Epithelial cell of prostate (primary cell): ENCODE data around the gene EDA.

Experiments
- DNase-seq: peaks from one replicate; pipeline ENCODE4 v3.0.0-alpha.2; 2011; ENCODE audit warnings: low read depth, low spot score
- H3K27ac ChIP-seq: fragments of 450-650 bp; 2 replicates; pipeline ENCODE4 v1.5.1; 2017; ENCODE audit warnings: mild to moderate bottlenecking

EDA gene

DNA sequence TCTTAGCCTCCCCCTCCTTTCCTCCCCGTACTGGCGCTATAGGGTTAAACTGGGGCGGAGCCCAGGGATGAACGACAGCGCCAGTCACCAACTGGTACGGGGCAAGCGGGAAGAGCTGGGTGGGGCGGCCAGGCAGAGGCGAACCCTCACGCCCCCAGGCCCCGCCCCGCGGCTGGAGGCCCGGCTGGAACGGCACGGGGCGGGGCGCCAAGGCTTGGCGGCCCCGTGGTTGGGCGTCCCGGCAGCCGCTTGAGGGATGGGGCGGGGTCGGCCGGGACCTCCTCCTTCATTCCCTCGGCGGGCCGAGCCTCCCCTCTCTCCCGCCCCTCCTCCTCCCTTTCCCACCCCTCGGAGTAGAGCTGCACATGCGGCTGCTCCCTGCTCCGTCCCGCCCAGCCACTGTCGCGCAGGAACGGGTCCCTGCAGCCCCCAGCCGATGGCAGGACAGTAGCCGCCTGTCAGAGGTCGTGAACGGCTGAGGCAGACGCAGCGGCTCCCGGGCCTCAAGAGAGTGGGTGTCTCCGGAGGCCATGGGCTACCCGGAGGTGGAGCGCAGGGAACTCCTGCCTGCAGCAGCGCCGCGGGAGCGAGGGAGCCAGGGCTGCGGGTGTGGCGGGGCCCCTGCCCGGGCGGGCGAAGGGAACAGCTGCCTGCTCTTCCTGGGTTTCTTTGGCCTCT lies at the start of gene EDA:
EDA (plus strand) TSS at position 335 of the 678 bp plus-strand sequence.
- DNase-seq, result peak; percentile 24
- no peak within 1 kb of the TSS for H3K27ac ChIP-seq

DNA sequence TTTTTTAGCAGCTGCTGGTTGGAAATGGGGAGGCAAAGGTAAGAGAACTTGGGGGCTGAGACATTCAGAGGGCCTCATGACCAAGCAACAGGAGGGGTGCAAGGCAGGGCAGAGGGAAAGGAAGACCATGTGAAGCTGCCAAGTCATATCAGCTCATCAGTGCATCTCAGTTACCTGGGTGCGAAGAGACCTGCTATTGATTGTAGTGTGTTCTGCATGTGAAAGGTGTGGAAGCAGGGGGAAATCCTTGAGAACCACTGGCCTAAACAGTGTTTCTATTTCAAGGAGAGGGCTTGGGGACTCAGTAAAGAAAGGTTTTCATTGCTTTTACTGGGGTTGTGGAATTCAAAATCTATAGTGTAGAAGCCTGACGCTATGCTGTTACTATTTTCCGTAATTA lies 47.1 kb upstream of the EDA start:
- DNase-seq, result no peak
- no peak overlapping the region for H3K27ac ChIP-seq

DNA sequence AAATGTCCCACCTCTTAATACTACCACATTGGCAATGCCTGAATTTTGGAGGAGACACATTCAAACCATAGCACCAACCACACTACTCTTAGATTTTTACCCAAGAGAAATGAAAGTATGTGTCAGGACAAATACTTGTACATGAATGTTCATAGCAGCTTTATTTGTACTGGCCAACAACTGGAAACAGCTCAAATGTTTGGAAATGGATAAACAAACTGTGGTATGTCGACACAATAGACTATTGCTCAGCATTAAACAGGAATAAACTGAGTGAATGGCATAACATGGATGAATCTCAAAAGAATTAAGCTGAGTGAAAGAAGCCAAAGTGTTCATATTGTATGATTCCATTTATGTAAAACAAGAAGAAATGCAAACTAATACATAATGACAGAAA lies 18.5 kb upstream of the EDA start:
- H3K27ac ChIP-seq, result no peak overlapping the region
- DNase-seq, result no peak

DNA sequence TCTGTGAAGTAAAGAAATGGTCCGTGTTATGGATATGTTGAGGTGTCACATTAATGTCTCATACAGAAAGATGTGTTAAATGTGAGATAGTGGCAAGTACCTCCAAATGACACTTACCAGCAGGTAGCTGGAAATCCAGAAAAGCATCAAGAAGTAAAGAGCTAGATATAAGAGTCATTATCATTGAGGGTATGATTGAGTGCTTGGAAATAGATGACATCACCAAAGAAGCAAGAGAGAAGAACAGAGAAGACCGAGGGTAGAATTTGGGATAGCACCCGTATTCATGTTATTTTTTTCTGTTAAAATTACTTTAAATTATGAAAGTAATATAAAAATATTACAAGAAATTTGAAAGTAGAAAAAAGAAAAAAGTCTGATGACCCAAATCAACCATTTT lies 15.7 kb upstream of the EDA start:
- no peak overlapping the region for H3K27ac ChIP-seq
- no peak for DNase-seq

DNA sequence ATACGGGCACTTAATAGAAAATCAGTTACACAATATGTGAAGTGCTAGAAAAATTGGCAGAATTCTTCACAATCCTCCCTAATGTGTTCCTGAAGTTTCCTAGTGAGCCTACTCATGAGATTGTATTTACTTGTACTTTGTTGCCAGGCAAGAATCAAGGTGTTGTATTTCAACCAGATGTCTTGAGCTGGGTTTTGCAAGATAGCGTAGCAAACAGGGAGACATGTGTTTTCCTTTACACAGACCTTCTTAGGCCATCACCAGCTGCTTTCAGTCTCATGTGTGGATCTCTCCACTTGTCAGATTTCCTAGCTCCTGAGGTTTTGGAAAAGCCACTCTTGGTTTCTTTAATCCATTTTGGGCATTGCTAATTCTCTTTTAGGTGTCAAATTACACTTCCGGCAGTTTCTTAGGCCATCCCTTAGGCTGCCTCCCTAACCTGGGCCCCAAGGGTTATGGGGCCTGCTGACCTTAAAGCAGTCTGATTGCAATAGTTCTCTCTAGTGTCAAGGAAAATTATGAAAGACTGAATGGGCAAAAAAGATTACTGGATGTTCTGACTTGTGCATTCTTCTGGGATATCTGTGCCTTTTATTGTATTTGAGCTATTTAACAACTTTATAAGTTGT lies 12.2 kb upstream of the EDA start:
- DNase-seq, result no peak

DNA sequence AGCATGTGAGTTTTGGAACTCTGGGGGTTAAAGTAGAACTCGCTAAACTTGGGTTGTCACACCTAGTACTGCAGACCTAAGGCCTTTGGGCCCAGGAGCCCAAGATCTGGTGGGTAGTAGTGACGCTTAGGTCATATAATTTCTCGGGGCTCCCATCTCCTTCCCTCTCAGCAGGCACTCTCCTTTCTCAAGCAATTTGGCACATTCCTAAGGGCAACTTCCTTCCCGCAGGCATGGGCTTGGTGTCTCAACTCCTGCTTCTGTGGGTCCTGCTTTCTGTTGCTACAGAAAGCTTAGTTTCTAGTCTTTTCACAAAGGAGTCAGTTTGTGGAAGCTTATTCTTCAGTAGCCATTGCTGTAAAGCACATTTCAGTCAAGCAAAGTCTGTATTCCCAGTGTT lies 10.4 kb upstream of the EDA start:
- no peak for DNase-seq
- no peak overlapping the region for H3K27ac ChIP-seq

More for the DNA sequence above, 12.2 kb upstream of the EDA start:
- no peak overlapping the region for H3K27ac ChIP-seq

DNA sequence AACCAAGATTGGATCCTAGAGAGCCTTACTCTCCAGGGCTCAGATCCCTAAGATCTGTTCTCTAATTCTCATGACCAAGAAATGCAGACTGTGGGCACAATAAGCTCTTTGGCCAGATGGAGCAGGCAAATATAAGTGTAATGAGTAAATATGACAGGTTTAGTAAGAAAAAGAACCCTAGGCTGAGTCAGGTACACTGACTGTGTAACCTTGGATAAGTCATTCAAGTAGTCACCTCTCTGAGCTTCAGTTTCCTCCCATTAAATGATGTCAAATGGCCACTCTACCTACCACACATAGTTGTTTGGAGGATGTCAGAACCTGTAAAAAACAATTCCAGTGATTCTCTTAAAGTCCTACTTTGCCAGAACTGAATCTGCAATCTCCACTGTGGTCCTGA lies 8.3 kb upstream of the EDA start:
- DNase-seq, result no peak
- no peak overlapping the region for H3K27ac ChIP-seq

DNA sequence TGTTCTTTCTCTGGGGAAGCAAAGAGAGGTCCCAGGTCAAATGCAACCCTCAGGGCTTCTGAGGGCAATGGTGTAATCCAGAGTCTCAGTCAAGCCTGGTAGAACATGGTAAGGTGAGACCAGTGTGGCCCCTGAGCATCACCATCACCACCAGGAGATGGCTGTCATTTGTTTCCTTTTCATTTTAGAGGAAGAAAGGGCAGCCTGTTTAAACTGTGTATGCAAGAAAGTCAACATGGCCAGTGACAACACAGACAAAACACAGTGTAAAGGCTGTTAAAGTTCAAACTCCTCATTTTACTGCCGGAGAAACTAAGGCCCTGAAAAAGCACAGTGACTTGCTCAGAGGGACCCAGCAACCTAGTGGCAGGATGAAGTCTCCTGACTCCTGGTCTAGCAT lies 2.0 kb upstream of the EDA start:
- H3K27ac ChIP-seq, result no peak overlapping the region
- no peak for DNase-seq

DNA sequence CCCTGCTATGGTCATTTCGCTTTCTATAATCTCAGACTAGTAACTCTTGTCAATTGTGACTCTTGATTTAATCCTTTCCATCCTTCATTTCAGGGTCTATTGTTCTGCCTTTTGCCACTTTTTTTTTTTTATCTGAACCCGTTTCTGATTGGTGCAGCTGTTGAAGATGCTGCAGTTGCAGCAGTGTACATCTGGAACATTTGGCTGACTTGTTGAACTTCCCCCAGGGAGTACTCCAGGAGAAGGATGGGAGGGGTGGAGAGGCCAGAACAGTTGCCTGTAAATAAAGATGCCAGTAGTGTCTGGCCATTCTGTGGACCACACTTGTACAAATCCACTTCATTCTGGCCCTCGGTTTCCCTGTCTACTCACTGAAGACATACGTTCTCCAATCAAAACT lies 1.0 kb upstream of the EDA start:
- no peak for DNase-seq
- H3K27ac ChIP-seq, result no peak overlapping the region

DNA sequence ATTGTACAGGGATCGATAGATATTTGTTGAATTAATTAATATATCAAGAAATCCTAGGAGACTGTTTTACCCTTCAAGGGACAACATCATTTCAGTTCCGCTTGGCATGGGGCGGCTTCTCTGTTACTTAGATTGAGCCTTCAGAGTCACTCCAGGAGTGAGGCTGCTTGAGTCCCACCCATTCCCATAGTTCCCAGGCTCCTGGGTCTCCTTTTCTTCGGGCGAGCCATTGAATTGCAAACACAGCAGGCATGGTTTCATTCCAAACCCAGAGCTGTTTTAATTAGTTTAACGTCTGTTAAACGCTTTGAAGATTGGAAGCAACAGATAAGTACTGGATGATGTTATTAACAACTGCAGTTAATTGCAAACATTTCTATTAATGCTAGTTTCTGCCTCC lies 571 bp upstream of the EDA start:
- no peak for DNase-seq
- H3K27ac ChIP-seq, result no peak overlapping the region

DNA sequence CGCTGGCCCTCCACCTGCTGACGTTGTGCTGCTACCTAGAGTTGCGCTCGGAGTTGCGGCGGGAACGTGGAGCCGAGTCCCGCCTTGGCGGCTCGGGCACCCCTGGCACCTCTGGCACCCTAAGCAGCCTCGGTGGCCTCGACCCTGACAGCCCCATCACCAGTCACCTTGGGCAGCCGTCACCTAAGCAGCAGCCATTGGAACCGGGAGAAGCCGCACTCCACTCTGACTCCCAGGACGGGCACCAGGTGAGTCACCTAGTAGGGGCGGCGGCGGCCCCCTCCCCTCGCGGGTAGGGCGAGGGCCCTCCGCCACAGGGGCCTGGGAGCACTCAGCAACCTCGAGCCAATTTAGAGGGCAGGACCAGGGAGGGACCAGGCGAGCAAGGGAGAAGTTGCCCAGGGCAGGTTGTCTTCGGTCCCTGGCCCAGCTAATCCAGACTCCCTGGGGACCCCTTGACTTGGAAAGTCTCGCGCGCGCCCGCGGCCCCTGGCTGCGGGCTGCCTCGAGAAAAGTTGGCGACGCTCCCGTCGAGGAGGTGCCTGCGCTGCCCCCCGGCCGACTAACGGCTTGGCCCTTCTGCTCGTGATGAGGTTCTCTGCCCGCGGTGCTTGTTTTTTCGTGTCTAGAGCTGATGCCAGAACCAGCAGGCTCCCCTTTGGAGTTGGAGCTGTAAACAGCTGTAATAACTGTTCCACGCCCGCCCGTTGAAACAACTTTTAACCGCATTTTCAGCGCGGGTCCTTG lies 717 bp downstream of the EDA start:
- no peak for DNase-seq

DNA sequence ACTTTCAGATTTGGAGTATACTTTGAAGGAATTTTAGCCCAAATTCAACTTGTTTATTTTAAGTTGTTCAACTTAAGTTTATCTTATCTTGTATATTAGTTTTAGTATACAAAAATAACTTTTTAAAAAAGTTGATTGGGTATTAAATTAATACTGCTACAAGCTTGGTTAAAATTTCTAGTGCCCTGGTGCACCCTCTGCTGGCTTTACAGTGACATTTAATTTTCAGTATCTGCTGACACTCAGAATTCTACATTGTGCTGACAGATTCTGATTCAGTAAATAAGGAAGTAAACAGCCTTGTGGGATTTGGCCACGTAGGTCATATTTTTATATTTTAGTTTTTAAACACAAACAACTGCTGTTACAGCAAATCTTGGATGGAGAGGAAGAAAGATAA lies 2.9 kb downstream of the EDA start:
- no peak for DNase-seq

More for the DNA sequence above, 717 bp downstream of the EDA start:
- H3K27ac ChIP-seq, result no peak overlapping the region

DNA sequence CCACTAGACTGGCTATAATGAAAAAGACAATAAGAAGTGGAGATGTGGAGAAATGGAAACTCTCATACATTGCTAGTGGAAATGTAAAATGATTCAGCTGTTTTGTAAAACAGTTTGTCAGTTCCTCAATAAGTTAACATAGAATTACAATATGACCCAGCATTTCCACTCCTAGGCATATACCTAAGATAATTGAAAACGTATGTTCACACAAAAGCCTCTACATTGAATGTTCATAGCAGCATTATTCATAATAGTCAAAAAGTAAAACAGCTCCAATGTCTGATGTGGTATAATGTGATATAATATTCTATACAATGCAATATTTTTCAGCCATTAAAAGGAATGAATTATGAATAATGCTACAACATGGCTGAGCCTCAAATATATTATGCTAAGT lies 10.2 kb downstream of the EDA start:
- no peak overlapping the region for H3K27ac ChIP-seq
- DNase-seq, result no peak

More for the DNA sequence above, 2.9 kb downstream of the EDA start:
- H3K27ac ChIP-seq, result no peak overlapping the region

DNA sequence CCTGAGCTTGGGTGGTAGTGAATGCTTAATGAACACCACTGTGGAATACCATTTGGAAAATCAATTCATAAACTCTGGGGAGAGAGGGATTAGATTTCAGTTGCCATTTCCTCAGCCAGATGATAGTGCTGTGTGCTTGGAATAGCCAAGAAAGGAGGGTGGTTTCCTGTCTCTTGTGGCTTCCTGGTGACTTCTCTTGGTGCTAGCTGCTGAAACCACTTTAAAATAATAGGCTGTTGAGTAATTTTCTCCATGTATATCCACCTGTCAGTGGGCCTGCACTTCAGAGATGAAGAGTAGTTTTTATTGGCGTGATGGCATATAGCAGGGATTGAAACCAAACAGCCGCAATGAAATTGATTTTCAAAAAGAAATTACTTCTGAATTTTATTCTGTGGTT lies 11.8 kb downstream of the EDA start:
- DNase-seq, result no peak
- no peak overlapping the region for H3K27ac ChIP-seq

DNA sequence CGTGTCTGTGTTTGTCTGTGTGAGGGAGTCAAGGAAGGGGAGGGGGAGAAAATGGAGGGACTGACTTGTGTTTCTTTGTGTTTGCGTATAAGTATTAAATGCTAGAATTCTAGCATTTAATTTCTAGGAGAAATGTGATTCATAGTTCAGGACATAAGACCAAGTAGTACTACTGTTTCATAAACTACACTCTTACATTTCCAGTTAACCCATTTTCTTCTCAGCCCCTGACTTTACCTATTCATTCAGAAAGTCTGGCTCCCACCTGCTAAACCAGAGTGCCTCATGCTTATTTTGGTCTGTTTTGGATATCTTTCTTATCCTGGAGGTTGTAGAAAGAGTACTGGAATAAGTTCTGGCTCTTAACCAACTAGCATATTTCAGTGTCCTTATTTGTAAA lies 14.2 kb downstream of the EDA start:
- no peak overlapping the region for H3K27ac ChIP-seq
- no peak for DNase-seq

DNA sequence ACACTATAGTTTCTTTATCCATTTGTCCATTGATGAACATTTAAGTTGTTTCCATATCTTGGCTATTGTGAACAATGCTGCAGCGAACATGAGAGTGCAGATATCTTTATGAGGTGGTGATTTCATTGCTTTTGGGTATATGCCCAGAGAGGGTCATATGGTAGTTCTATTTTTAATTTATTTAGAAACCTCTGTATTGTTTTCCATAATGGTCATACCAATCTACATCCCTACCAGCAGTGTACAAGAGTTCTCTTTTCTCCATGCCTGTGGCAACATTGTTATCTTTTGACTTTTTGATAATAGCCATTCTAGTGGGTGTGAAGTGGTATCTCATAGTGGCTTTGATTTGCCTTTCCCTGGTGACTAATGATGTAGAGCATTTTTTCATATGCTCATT lies 48.8 kb downstream of the EDA start:
- DNase-seq, result no peak
- H3K27ac ChIP-seq, result no peak overlapping the region

DNA sequence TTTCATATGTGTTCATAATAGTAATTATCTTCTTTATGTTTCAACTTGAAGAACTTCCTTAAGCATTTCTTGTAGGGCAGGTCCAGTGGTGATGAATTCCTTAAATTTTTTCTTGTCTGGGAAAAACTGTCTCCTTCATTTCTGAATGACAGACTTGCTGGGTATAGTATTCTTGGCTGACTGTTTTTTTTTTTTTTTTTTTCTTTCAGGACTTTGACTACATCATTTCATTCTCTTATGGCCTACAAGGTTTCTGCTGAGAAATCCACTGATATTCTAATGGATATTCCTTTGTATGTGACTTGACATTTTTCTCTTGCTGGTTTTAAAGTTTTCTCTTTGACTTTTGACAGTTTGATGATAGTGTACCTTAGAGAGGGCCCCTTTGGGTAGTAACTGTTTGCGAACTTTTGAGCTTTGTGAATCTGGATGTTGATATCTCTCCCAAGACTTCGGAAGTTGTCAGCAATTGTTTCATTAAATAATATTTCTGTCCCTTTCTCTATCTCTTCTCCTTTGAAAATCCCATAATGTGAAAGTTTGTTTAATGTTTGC lies 54.2 kb downstream of the EDA start:
- H3K27ac ChIP-seq, result no peak overlapping the region
- DNase-seq, result no peak

DNA sequence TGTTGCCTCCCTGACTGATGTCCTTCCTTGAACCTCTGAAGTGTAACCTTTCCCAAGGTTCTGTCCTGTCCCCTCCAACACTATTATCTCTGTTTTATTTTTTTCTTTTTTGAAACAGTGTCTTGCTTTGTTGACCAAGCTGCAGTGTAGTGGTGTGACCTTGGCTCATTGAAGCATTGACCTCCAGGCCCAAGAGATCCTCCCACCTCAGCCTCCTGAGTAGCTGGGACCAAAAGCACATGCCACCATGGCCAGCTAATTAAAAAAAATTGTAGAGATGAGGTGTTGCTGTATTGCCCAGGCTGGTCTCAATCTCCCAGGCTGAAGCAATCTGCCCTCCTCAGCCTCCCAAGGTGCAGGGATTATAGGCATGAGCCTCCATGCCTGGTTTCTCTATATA lies 59.0 kb downstream of the EDA start:
- no peak for DNase-seq

DNA sequence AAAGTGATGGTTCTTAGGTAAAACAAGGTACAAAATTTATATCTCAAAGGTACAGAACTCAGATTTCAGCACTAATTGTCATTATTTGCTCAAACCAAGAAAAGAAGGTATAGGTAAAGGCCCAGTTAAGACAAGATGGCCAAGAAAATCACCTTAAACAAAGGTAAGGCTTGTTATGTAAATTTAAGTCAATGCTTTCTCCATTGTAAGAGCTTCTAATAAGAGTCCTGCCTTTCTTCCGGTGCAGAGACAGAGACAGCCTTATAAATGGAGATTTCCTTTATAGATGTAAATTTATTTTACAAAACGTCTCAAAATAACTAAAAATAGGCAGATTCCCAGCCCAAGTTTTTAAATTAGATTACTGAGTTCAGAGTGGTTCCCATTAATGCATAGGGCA lies 89.9 kb downstream of the EDA start:
- H3K27ac ChIP-seq, result no peak overlapping the region
- no peak for DNase-seq

More for the DNA sequence above, 59.0 kb downstream of the EDA start:
- H3K27ac ChIP-seq, result no peak overlapping the region

DNA sequence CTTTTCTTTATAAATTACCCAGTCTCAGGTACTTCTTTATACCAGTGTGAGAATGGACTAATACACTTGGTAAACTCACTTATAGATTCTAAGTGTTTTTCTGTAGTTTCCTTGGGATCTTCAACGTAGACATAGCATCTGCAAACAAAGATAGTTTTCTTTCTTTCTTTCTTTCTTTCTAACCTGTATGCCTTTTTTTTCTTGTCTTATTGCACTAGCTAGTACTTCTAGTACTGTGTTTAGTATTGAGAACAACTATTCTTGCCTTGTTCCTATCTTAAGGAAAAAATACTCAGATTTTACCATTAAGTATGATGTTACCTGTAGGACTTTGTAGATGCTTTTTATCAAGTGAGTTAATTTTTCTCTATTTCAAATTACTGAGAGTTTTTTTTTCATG lies 102.2 kb downstream of the EDA start:
- no peak overlapping the region for H3K27ac ChIP-seq
- DNase-seq, result no peak

DNA sequence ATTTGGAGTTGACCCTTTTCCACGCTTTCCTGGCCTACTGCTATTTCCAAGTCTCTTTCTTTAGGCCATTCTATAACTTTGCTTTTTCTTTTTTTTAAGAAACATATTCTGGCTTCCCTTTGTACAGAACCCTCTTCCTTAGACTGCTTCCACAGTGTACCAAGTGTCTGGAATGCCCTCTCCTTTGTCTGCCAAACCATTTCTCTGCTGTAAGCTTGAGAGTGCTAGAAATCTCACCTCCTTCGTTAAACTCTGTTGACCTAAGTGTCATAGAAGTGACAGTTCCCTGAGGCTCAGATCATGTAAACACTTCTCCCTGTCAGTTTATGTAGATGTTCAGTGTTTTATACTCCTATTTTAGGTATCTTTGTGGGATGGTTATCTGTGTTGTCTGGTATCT lies 108.4 kb downstream of the EDA start:
- H3K27ac ChIP-seq, result no peak overlapping the region
- no peak for DNase-seq
